ENCODE results near the gene TRIM3.

The TRIM3 gene

DNA sequence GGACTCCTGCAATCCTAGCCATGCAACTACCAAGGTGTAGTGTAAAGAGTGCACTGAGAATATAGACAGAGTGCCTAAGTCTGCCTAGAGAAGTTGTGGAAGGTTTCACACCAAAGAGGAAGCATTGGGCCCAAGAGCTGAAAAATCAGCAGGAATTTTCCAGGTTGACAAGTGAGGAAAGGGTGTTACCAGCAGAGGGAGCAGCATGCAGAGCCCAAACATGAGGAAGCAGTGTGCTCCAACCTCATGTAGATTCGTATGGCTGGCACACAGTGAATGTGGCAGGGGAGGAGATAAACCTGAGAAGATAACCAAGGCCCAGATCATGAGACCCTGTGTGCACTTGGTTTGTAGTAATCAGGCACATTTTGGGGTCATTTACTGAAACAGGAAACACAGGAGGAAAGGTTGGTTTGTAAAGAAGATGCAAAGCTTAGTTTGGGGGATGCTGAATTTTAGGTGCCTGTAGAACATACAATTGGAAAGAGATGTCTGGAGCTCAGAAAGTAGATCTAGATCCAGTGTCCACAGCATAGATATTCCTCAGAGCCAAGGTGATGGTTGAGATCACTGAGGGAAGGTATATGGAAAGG, 34.7 kb downstream of the TRIM3 start:
- FAIRE-seq: peak; percentile 50
- no peak for TF ChIP-seq POLR2A (IDR thresholded peaks at IDR 0.05; ENCODE audit: low read depth, low read length)
- DNase-seq (ENCODE audit: insufficient read length, low spot score): peak; percentile 56

DNA sequence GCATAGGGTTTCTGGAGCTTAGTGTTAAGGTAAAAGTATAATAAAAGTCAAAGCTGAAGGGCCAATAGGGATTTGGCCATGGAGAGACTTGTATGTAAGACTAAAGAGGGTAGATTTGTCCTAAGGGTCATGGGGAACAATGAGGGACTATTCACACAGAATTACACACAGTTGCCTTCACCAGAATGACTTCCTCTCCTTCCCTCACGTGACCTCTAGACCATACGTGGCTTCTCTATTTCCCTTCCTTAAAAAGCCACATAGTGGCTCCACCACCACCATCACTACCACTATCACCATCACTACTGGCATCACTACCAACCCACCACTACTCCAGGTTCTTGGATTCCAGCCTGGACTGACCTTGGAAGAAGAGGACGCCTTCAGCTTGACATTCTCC, 35.7 kb downstream of the TRIM3 start:
- no peak for TF ChIP-seq POLR2A (IDR thresholded peaks at IDR 0.05; ENCODE audit: low read depth, low read length)
- DNase-seq (ENCODE audit: insufficient read length, low spot score) (no peak), FAIRE-seq (no peak)

DNA sequence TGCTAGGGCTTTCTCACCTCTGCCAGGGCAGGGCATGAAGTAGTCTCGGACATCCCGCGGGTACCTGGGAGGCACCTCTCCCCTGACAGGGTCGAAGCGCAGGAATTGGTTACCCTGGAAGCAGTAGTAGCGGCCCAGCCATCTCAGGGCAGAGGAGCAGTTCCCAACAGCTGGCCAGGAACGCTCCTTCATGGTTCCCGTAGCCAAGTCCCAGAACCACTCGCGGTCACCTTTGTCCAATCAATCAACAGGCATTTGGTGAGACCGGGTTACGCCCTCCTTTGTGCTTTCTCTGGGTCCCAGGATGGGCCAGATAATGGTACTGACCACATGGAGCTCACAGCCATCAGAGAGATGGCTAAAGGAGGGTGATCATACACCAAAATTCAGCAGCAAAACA, 36.3 kb downstream of the TRIM3 start:
- no peak for DNase-seq (ENCODE audit: insufficient read length, low spot score)
- FAIRE-seq: no peak
- no peak for TF ChIP-seq POLR2A (IDR thresholded peaks at IDR 0.05; ENCODE audit: low read depth, low read length)

DNA sequence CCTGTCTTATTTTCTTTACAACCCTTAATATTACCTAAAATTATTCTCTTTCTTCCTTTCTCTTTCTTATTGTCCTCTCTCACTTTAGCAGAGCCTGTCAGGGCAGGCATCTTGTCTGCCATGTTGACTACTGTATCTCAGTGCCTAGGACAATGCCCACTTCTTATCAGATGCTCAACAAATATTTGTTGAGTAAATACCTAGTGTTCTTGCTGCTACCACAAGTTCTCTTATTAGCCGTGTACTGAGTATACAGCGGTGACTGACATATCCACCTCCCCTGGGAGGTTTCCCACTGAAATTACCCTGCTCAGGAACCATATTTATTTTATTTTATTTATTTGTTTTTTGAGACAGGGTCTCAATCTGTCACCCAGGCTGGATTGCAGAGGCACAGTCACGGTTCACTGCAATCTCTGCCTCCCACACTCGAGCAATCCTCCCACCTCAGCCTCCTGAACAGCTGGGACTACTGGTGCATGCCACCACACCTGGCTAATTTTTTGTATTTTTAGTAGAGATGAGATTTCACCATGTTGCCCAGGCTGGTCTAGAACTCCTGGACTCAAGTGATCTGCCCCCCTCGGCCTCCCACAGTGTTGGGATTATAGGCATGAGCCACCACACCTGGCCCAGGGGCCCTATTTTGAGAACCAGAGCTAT, 39.6 kb downstream of the TRIM3 start:
- DNase-seq (ENCODE audit: insufficient read length, low spot score) (no peak), FAIRE-seq (no peak)
- TF ChIP-seq POLR2A (IDR thresholded peaks at IDR 0.05; ENCODE audit: low read depth, low read length): no peak

DNA sequence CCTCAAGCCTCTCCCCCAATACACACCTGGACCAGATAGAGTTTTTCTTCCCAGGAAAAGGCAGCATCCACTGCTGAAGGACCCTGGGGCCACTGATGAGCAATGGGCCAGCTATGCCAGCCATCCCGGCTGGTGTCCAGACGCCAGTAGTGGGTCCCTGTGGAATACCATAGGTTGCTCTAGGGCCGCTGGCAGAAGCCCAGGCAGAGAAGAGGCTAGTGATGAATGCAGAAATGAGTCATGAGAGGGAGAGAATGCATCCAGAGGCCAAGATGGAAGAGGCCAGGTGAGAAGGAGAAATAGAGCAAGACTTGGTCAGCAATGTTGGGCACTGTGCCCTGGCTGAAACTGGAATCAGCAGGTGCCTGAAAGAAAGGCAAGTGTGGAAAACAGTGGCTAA, 41.9 kb downstream of the TRIM3 start:
- no peak for TF ChIP-seq POLR2A (IDR thresholded peaks at IDR 0.05; ENCODE audit: low read depth, low read length)
- peak; percentile 79 for FAIRE-seq
- DNase-seq (ENCODE audit: insufficient read length, low spot score): peak; percentile 94

DNA sequence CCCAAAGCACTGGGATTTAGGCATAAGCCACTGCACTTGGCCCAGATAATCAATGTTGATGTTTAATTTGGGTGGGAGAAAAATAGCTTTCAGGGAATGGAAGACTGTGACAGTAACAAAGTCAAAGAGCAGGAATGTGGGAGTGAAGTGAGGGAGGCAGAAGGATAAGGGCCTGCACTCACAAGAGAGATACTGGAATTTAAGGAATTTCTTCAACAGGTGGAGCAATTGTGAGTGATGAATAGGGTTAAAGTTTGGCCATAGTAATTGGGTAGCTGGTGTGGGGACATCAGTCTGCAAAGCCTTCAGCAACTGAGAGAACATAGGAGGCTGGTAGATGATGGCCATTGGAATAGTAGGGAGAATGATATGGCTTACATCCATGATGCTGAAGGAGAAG, 46.2 kb downstream of the TRIM3 start:
- FAIRE-seq (no peak), DNase-seq (ENCODE audit: insufficient read length, low spot score) (no peak)
- no peak for TF ChIP-seq POLR2A (IDR thresholded peaks at IDR 0.05; ENCODE audit: low read depth, low read length)

DNA sequence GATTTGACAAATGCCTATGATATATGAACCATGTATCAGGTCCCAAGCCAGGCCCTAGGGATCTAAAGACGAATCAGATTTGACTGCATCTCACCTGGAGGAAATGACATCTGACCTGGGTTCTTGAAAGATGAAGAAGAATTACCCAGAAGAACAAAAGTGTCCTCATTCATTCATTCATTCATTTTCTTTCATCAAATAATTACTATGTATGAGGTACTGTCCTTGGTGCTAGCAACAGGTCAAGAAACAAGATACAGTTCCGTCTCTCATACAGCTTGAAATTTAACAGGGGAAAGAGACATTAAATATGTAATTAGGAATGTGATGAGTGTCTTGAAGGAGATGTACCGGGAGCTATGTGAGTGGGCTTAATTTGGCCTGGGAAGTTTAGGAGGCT, 53.1 kb downstream of the TRIM3 start:
- FAIRE-seq: no peak
- no peak for TF ChIP-seq POLR2A (IDR thresholded peaks at IDR 0.05; ENCODE audit: low read depth, low read length)
- DNase-seq (ENCODE audit: insufficient read length, low spot score): no peak

DNA sequence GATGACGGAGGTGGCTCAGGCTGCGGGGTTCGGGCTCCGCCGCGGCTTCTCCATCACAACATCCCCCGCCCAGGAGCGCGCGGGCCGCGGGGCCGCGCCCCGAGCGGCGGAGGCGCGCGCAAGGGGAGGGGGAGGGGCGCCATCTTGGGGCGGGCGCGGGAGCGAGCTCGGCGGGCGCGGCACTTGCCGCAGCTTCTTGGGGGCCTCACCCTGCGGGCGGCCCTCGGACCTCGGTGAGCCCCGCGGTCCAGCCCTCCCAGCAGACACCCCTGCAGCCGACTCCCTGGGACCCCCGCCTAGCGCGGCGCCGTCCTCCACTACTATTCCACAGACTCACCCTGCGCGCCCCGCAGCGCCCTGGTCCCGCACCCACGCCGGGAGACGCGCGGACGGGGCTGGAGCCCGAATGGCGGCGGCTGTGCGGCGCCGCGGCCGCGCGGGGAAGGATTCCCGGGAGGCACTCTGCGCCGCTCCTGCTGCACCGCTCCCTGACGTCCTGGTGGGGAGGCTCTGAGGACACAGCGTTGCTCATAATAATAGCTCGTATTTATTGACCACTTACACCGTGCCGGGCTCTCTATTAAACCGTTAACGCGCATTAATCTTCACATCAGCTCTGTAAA, 54.6 kb downstream of the TRIM3 start, which contains the start of gene APBB1:
TSS of gene APBB1 (minus strand) at position 86 of the 623 bp plus-strand sequence. CDS start 7,747 bp downstream, outside the sequence.
- FAIRE-seq (no peak), DNase-seq (ENCODE audit: insufficient read length, low spot score) (peak; percentile 68)
- TF ChIP-seq POLR2A (IDR thresholded peaks at IDR 0.05; ENCODE audit: low read depth, low read length): peak; percentile 42; the same call in 1 of the 2 replicates

DNA sequence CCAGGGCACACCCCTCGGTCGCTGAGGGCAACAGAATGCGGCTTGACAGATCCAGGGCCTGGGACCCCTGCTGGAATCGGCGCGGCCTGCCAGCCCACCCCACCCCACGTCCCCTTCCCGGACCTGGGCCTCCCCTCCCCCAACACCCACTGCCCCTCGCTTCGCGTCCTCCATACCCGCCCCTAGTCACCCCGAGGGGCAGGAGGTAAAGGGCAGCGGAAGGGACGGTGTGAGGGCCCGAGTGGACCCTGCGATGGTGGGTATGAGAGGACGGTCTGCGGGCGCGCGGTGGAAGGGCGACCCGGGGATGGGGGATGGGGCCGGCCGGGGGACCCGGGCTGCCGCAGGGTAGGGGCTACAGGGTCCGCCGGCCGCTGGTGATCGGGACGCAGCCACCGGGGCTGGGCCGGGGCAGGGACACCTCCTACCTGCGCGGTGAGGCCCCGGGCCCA, 55.2 kb downstream of the TRIM3 start:
- DNase-seq (ENCODE audit: insufficient read length, low spot score) (no peak), FAIRE-seq (no peak)
- TF ChIP-seq POLR2A (IDR thresholded peaks at IDR 0.05; ENCODE audit: low read depth, low read length): no peak

DNA sequence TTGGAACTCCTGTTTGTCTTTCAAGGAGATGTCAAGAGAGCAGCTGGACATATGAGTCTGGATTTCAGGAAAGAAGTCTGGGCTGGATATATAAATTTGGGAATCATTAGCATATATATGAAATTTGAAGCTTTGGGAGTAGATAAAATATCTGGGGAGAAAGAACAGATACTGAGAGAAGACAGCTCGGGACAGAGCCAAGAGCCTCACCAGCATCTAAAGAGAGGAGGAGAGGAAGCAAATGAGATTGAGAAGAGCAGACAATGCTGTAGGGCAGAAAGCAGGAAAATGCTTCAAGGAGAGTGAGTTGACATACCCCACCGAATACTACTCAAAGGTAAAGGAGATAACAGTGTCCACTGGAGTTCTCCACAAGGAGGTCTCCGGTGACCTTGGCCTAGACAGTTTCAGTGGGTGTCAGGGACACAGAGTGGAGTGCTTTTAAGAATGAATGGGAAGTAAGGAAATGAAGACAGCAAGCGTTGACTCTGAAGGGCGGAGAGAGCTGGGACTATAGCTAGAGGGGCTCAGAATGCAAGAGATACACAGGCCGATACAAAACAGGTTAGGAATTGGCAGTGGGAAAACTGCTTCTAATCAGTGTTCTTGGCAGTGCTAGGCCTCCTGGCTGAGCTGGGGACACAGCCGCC, 55.7 kb downstream of the TRIM3 start:
- no peak for DNase-seq (ENCODE audit: insufficient read length, low spot score)
- TF ChIP-seq POLR2A (IDR thresholded peaks at IDR 0.05; ENCODE audit: low read depth, low read length): no peak
- FAIRE-seq: no peak

DNA sequence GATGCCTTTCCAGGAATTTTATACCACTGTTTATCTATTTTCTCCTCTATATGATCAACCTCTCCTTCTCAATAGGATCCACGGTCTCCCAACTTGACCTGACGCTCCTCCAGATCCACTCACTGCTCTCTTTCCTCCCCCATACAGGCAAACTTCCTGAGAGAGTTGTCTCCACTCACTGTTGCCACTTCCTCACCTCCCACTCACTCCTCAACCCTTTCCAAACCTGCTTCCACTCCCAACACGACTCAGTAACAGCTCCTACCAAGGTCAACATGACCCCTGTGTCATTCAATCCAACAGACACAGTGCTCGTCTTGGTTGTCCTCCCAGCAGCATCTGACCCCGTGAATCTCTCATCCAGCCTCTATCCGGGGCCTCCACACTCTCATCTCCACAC, 57.9 kb downstream of the TRIM3 start:
- no peak for TF ChIP-seq POLR2A (IDR thresholded peaks at IDR 0.05; ENCODE audit: low read depth, low read length)
- no peak for DNase-seq (ENCODE audit: insufficient read length, low spot score)
- no peak for FAIRE-seq

DNA sequence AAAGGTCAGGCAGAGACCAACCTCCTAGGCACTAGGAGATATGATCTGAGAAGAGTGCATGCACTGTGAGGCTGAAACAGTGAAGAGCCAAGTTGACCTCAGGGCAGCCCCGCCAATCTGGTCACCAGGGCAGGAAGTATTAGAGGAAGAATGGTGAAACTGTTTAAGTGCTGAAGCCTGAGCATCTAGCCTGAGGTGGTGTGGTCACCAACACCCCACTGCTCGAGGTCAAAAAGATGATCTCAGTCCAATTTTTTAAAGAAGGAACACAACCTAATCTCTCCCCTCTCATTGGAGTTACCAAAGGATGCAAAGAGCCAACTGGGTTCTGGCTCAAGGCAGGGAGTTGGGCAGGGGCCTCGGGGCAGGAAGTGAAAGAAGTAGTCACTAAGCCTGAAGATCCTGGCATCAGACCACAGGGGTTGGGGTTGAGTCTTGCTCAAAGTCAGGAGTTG, 58.8 kb downstream of the TRIM3 start:
- no peak for TF ChIP-seq POLR2A (IDR thresholded peaks at IDR 0.05; ENCODE audit: low read depth, low read length)
- FAIRE-seq: no peak
- DNase-seq (ENCODE audit: insufficient read length, low spot score): no peak

DNA sequence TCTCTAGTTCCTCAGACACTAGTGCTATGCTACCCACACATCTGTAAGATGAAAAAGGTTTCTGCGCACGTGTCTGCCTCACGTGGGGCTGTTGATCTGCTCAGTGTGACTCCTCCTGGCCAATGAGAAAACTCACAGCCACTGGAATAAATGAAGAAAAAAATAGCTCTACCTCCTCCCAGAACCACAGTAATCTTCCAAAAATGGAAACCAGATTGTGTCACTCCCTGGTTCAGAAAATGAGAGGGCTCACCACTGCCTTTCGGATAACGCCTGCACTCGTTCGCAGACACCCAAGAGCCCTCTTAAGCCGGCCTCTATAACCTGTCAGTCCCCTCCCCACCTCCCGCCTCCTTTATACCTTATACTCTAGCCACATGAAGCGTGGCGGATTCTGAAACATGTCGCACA, 59.9 kb downstream of the TRIM3 start:
- DNase-seq (ENCODE audit: insufficient read length, low spot score) (no peak), FAIRE-seq (no peak)
- no peak for TF ChIP-seq POLR2A (IDR thresholded peaks at IDR 0.05; ENCODE audit: low read depth, low read length)

DNA sequence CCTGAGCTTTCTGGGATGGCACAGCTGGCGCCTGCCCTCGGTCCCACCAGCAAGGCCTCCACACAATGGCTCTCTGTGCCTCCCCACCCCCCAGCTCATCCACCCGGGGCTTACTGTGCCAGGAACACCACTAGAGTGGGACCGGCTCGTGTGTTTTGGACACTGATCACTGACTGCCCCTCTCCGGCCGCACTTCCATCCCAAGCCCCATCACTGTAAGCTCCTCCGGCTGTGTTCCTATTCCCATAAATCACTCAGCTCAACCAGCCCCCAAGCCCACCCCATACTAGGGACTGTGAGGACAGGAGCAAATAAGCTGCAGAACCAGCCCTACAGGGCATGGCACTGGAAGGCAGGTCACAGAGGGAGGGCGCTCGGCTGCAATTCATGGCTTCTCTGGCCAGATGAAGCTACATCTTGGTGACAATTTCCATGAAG, 62.1 kb downstream of the TRIM3 start:
- TF ChIP-seq POLR2A (IDR thresholded peaks at IDR 0.05; ENCODE audit: low read depth, low read length): no peak
- DNase-seq (ENCODE audit: insufficient read length, low spot score) (no peak), FAIRE-seq (no peak)
